HepG2 (cell line): ENCODE data around the gene NEBL.

Source experiments
- CTCF ChIP-seq: sonication (generic); formaldehyde crosslinking; IDR thresholded peaks from 2 replicates; pipeline ENCODE4 v1.5.0; 2020; ENCODE audit warnings: mild to moderate bottlenecking, missing genetic modification reagents, moderate library complexity
- DBP ChIP-seq: sonication (generic); formaldehyde crosslinking; IDR thresholded peaks from 2 replicates; pipeline ENCODE4 v1.4.0; 2020; ENCODE audit warnings: missing genetic modification reagents; ENCODE audit errors: not compliant biosample characterization
- MTF2 ChIP-seq: sonication (generic); formaldehyde crosslinking; IDR thresholded peaks from 2 replicates; pipeline ENCODE4 v1.5.0; 2020; ENCODE audit warnings: missing genetic modification reagents, borderline replicate concordance
- NBN ChIP-seq: fragments of 450-650 bp; conservative IDR thresholded peaks from 2 replicates; pipeline ENCODE4 v1.6.1; 2017
- NFE2L2 ChIP-seq: fragments of 150-350 bp; IDR thresholded peaks from 2 replicates; pipeline ENCODE4 v1.6.1; 2014; ENCODE audit warnings: low read length
- PHF8 ChIP-seq: sonication (generic); formaldehyde crosslinking; IDR thresholded peaks from 2 replicates; pipeline ENCODE4 v1.5.0; 2020; ENCODE audit warnings: missing genetic modification reagents
- POLR2A ChIP-seq, 2 experiments: IDR thresholded peaks; 2 replicates each; pipeline ENCODE4 v1.6.1; 2011; ENCODE audit warnings: low read depth in 2 of 2, low read length in 2 of 2, mild to moderate bottlenecking in 1 of 2, moderate library complexity in 1 of 2; ENCODE audit not compliant: insufficient read depth in 1 of 2
- REXO4 ChIP-seq: sonication (generic); formaldehyde crosslinking; IDR thresholded peaks from 2 replicates; pipeline ENCODE4 v1.8.0; 2022; ENCODE audit warnings: missing genetic modification reagents, mild to moderate bottlenecking, borderline replicate concordance
- RXRA ChIP-seq: sonication (generic); formaldehyde crosslinking; IDR thresholded peaks from 2 replicates; pipeline ENCODE4 v1.5.1; 2020; ENCODE audit warnings: missing genetic modification reagents
- ZNF678 ChIP-seq: sonication (generic); formaldehyde crosslinking; IDR thresholded peaks from 2 replicates; pipeline ENCODE4 v1.4.0; 2020; ENCODE audit warnings: mild to moderate bottlenecking, missing genetic modification reagents
- TF ChIP-seq, protein P1 (sequence below), 2 experiments: IDR thresholded peaks; 2 replicates each; pipeline ENCODE4 v1.6.1; 2011 to 2012; ENCODE audit warnings: low read length in 2 of 2, borderline replicate concordance in 1 of 2, low read depth in 1 of 2, mild to moderate bottlenecking in 1 of 2, moderate library complexity in 1 of 2

GRCh38 chr10:20887706-20888555 lies 9.2 kb downstream of the NEBL start:
- TF ChIP-seq PHF8 (CRISPR knock-in tag) (no peak), CTCF (no peak), ZNF678 (CRISPR knock-in tag) (no peak), NBN (no peak), REXO4 (CRISPR knock-in tag) (no peak), POLR2A (IDR thresholded peaks at IDR 0.05; ENCODE audit: insufficient read depth in 1 of 2, low read depth in 2 of 2, low read length in 2 of 2) (no peak), DBP (CRISPR knock-in tag) (no peak), NFE2L2 (no peak), RXRA (CRISPR knock-in tag) (no peak), MTF2 (CRISPR knock-in tag) (no peak)
- TF ChIP-seq, protein P1, sequence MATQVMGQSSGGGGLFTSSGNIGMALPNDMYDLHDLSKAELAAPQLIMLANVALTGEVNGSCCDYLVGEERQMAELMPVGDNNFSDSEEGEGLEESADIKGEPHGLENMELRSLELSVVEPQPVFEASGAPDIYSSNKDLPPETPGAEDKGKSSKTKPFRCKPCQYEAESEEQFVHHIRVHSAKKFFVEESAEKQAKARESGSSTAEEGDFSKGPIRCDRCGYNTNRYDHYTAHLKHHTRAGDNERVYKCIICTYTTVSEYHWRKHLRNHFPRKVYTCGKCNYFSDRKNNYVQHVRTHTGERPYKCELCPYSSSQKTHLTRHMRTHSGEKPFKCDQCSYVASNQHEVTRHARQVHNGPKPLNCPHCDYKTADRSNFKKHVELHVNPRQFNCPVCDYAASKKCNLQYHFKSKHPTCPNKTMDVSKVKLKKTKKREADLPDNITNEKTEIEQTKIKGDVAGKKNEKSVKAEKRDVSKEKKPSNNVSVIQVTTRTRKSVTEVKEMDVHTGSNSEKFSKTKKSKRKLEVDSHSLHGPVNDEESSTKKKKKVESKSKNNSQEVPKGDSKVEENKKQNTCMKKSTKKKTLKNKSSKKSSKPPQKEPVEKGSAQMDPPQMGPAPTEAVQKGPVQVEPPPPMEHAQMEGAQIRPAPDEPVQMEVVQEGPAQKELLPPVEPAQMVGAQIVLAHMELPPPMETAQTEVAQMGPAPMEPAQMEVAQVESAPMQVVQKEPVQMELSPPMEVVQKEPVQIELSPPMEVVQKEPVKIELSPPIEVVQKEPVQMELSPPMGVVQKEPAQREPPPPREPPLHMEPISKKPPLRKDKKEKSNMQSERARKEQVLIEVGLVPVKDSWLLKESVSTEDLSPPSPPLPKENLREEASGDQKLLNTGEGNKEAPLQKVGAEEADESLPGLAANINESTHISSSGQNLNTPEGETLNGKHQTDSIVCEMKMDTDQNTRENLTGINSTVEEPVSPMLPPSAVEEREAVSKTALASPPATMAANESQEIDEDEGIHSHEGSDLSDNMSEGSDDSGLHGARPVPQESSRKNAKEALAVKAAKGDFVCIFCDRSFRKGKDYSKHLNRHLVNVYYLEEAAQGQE (IDR thresholded peaks at IDR 0.05; ENCODE audit: borderline replicate concordance in 1 of 2, low read depth in 1 of 2, low read length in 2 of 2): no peak
